Fibroblast of skin of left biceps (primary cell): ENCODE measurements around the gene CAMK4.

Experiments used
- DNase-seq, 2 experiments: peaks; one replicate each; pipeline ENCODE4 v3.0.0-alpha.2; 2013; ENCODE audit warnings: low read depth in 2 of 2

The CAMK4 gene

GRCh38 chr5:111223787-111224560 lies at the start of gene CAMK4:
Gene CAMK4, plus strand, starts transcription at chr5:111224384. Its CDS starts 100 bp downstream, at chr5:111224484.
- DNase-seq: peak; percentile 46 to 55

DNA sequence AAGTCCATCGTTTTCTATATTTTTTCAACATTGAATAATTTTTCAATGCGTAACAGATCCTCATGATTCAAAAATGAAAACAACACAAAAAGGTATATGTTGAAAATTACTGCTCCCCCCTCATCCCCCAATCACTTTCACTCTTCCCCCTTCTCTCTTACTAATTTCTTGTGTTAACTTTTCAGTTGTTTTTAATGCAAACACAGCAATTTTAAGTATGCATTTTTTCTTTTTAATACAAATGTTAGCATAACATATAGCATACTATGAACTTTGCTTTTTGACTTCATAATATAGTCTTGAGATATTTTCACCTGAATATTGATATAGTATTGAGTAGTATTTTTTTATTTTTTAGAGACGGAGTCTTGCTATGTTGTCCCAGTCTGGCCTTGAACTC lies 41.1 kb upstream of the CAMK4 start:
- DNase-seq: no peak

- no peak for DNase-seq
Measured at GRCh38 chr5:111187079-111187478, 37.1 kb upstream of the CAMK4 start.

DNA sequence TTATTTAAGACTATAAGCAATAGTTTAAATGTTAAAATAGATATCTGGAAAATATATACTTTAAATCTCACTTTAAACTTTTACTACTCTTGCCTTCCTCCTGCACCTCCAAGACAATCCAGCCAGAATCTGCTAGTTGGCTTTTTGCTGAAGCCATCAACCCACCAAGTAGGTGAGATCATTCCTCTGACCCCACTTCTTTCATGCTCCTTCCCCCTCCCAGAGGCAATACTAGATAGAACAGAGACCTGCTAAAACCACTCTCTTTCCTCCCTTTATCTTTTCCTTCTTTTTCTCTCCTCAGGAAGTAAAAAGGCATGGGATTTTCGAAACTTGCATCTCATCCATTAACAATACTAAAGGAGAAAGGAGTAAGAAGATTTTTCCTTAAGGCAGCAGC lies 30.1 kb upstream of the CAMK4 start:
- no peak for DNase-seq

- no peak for DNase-seq
Measured at GRCh38 chr5:111194925-111195324, 29.3 kb upstream of the CAMK4 start.

DNA sequence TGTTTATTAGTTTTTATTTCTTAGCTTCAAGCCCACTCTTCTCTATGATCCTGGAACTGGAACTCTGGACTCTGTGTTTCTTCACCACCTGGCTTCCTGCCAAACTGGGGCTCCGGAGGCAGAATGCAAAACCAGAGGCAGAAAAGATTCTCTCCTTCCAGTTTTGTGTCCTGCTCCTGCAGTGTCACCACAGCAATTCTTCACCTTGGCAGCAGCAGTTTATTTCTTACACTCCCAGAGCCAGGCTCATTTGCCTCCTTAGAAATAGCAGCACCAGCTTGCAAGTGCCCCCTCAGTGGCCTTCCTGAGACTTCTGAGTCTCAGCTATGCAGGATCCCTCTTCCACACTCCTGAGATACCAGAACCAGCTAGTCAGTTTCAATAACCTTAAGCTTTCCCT lies 26.7 kb upstream of the CAMK4 start:
- DNase-seq: no peak

DNA sequence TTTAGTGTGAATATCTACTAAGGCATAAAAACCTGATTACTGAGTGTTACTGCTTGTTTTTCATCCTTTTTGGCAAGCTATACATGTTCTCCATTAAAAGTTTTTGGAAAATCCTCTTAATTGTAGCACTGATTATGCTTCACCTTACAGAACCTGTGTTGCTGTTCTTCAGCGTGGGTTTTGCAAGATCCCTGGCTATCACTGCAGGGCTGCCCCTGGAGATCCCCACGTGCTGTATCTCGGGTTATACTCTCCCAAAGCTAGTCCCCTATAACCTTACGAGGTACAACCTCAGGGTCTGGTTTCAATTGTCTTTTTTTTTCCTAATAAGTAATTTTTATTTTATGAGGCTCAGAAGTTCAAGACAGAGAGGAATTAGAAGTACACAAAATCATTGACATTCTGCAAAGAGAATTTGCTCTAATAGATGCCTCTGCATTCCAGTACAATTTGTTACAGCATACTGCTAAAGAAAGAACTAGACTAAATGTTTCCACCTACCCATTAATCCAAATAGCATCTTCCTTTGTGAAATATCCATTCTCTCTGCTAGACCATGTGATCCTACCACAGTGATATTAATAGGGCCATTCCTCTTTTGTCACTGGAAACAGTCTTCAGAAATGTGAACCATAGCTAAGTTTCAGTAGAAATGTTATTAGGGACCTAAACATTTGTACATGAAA lies 25.8 kb upstream of the CAMK4 start:
- no peak for DNase-seq

DNA sequence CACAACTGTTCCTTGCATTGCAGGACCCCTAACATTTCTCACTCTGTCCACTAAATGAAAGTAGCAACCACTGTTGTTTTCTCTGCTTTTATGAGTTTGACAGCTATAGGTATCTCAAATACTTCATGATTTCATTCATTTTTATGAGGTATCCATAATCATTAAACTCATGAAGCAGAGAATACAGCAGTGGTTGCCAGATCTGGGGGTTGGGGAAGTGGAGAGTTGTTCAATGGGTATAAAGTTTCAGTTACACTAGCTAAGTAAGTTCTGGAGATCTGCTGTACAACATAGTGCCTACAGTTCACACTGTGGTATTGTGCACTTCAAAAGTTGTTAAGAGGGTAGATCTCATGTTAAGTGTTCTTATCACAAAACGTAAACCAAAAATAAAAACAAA lies 23.4 kb upstream of the CAMK4 start:
- DNase-seq: no peak

GRCh38 chr5:111201705-111202104 lies 22.5 kb upstream of the CAMK4 start:
- DNase-seq: no peak

DNA sequence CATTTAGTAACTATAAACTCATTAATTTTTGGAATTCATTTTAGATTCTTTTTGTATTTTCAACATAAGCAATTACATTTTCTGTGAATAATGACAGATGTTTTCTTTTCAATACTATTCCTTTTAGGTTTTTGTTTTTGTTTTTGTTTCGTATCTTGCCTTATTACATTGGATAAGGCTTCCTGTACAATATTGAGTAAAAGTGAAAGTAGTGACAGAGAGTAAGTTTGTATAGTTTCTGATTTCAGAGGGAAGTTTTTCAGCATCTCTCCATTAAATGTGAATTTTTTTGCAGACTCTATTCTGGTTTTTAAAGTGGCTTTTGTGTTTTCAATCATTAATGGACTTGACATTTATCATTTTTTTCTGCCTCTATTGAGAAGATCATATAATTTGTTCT lies 12.8 kb upstream of the CAMK4 start:
- no peak for DNase-seq

DNA sequence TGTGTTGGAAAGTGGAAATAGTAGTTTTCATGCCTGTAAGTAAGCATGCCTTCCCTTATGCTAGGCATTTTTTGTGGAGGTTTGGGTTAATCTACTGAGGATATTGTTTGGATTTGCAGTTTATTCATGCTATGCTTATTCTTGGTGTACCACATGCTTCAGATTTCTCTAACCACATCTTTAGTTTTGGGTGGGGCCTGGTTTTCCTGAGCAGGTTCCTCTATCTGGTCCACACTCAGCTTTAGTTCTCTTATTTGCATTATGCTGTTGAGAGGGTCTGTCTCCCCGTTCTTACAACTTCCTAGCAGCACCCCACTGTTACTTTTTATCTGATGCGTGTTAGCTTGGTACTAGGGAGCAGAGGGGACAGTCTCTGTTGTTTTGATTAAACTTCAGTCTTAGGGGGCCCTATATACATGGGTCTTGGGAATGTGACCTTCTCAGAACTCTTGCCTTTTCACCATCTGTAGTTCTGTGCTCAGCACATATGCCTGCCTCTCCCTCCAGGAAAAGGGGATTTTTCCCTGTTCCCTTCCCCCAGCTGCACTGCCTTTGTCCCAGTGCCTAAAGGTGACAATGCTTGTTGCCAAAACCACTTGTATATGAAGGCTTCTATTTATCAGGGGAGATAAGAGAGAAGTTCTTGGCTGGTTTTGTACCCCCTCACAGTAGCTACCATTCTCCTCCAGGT lies 10.0 kb upstream of the CAMK4 start:
- DNase-seq: no peak

DNA sequence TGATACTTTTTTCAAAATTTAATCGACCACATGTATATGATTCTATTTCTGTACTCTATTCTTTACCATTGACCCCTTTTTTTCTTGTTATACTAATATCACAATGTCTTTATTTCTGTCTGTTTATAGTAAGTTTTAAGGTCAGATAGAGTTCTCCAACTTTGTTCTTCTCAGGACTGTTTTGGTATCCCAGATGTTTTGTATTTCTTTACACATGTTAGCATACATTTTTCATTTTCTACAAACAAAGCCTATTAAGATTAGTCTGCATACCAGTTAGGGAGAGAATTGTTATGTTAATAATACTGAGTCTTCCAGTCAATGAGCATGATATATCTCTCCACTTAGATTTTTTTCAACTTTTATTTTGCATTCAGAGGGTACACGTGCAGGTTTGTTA lies 8.2 kb upstream of the CAMK4 start:
- no peak for DNase-seq

- DNase-seq: no peak
Measured at GRCh38 chr5:111221139-111221538, 3.0 kb upstream of the CAMK4 start.

DNA sequence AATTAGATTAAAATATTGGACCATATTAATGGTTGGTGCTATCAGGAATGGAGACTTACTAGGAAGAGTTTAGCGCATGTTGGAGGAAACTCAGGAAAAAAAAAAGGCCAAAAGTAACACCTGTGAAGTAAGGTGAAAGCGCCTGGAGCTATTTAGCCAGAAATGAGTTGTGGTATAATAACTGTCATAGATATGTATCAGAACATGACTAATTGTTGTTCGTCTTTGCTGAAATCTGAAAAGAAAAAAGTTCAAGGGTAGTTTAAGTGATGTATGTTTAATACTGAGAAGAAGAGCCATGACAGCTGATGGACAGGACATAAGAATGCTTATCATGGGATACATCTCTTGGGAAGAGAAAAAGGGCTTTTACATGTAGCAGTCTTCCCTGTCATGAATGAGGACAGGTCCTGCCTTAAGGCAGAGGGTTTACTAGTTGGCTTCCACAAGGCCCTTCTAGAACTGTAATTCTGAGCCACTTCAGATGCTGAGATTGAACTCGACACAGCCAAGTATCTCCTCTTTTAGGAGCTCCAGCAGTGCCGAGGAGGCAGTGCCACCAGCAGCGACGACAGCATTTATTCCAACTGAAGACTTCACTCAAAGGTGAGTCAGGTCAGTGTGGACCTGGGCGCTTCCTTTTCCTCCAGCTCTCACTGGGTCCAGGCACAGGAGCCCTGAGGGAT lies 940 bp upstream of the CAMK4 start:
- DNase-seq: no peak

DNA sequence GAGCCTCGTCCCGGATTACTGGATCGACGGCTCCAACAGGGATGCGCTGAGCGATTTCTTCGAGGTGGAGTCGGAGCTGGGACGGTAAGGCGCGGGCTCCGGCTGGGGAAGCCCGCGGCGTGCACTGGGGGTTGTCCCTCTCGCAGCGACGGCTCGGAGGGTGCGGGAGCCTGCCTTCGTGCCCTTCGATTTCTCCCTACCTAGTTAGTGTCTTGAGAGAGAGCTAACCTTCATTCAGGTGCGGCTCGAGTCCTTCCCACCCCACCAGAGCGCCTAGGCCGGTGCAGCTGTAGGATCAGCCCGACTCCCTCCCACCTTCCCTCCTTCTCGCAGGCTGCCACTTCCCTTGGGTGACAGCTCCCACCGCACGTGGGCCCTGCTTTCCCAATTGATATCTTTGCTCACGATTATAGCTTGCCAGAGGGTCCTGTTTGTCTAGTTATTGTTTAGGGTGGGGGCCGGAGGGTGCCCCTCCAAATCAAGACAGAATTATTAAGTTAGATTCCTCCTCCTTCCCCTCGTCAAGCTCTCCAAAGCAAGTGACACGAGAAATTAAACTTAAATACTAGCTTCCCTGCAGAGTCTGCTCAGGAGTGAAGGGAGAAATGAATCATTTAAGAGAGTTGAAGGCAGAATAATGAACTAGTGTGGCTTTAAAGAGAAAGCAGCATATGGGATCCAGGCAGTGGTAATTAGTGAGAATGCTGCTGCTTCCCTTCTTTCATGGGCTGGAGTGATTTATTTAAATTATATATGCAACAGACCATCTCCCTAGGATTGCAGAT lies 569 bp downstream of the CAMK4 start:
- DNase-seq: no peak

GRCh38 chr5:111225926-111226325 lies 1.7 kb downstream of the CAMK4 start:
- DNase-seq: no peak

- DNase-seq: no peak
Measured at GRCh38 chr5:111226556-111226955, 2.4 kb downstream of the CAMK4 start.

DNA sequence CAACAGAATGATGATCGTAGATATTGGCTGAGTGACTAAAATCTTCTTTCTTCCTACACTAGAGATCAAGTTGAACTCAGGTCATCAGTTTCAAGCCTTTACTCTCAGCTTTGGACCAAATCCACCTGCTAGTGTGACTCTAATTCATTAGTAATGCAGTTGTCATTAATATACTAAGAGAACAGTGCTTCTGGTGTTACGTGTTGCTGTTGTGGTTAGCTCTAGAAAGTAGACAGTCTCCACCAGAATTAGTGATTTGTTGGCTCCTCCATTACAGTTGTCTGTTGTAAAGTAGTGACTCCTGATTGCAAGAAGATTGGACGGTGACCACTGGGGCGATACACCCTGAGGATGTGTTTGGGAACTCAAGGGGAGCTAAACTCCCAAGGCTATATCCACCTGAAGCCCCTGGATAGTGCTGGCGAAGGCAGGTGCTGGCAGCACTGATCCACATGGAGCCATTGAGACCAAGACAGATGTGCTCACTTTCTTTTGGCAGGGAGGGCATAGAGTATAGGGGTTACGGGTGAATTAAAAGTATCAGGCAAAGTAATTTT lies 3.1 kb downstream of the CAMK4 start:
- DNase-seq: no peak

DNA sequence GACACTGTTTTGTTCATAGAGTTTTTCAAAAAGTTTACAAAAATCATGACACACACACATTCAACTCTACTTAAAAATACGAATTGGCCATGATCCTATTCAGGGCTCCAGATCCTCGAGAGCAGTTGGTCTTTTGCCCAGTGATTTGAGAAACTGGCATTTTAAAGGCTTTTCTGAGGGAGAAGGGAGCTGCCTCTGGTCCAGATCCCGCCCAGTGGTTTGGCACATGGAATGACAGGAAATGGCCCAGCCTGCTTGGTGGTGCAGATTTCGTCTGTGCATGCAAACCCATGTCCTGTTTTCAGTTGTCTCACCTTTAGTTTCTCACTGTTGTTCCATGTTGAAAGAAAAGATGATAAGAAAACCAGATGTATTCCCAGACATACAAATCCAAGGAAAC lies 3.6 kb downstream of the CAMK4 start:
- DNase-seq: peak; percentile 8 to 9

- no peak for DNase-seq
Measured at GRCh38 chr5:111228520-111229220, 4.5 kb downstream of the CAMK4 start.
